Fibroblast of skin of scalp (primary cell): ENCODE results near the gene HSDL1. TPM values are rescaled to one million over a fixed set of nuclear protein-coding genes. Genes with fewer than 3 reads are reported as not detected.

Source experiments
- DNase-seq: peaks from one replicate; pipeline ENCODE4 v3.0.0-alpha.2; 2013
- polyA plus RNA-seq, 2 experiments: library from polyadenylated mRNA; unstranded; fragments of 120-200 nt; gene quantifications; one replicate each; pipeline ENCODE4 v1.2.1, GENCODE V29; 2013; ENCODE audit not compliant: insufficient read length in 2 of 2

HSDL1 gene
- polyA plus RNA-seq (2013, experiment 1 of 2; ENCODE audit: insufficient read length): 14.5 TPM
- 14.4 TPM for polyA plus RNA-seq (2013, experiment 2 of 2; ENCODE audit: insufficient read length)

GRCh38 chr16:84144859-84145639 lies at the start of gene HSDL1, which contains the start of gene DNAAF1:
Gene HSDL1 (minus strand): TSS chr16:84145177. CDS start chr16:84131321, 13,856 bp downstream.
Gene DNAAF1 (plus strand): TSS chr16:84145308. CDS start chr16:84145441, 133 bp downstream.
- peak; percentile 85 for DNase-seq

GRCh38 chr16:84194018-84194417 lies 49.0 kb upstream of the HSDL1 start:
- DNase-seq: no peak

GRCh38 chr16:84193480-84193879 lies 48.5 kb upstream of the HSDL1 start:
- DNase-seq: no peak

GRCh38 chr16:84191466-84191865 lies 46.5 kb upstream of the HSDL1 start:
- no peak for DNase-seq

GRCh38 chr16:84190731-84191388 lies 45.9 kb upstream of the HSDL1 start, which contains the start of gene ADAD2:
Gene ADAD2 (plus strand): TSS chr16:84191157. CDS start chr16:84191231, 74 bp downstream.
- no peak for DNase-seq

- peak; percentile 95 for DNase-seq
These were observed 41.9 kb upstream of the HSDL1 start, which contains the start of gene TAF1C for GRCh38 chr16:84186685-84187437. Gene TAF1C (minus strand): TSS chr16:84187057. CDS start chr16:84184988, 2,069 bp downstream.

GRCh38 chr16:84184775-84185174 lies 39.8 kb upstream of the HSDL1 start:
- no peak for DNase-seq

- DNase-seq: no peak
These were observed 39.1 kb upstream of the HSDL1 start for GRCh38 chr16:84183911-84184591.

- no peak for DNase-seq
These were observed 38.5 kb upstream of the HSDL1 start for GRCh38 chr16:84183572-84183875.

GRCh38 chr16:84182680-84183571 lies 37.9 kb upstream of the HSDL1 start:
- no peak for DNase-seq

GRCh38 chr16:84182104-84182503 lies 37.1 kb upstream of the HSDL1 start:
- no peak for DNase-seq

GRCh38 chr16:84181144-84181915 lies 36.4 kb upstream of the HSDL1 start:
- DNase-seq: no peak

- no peak for DNase-seq
These were observed 35.7 kb upstream of the HSDL1 start for GRCh38 chr16:84180519-84181140.

GRCh38 chr16:84179612-84180320 lies 34.8 kb upstream of the HSDL1 start:
- no peak for DNase-seq

GRCh38 chr16:84178892-84179611 lies 34.1 kb upstream of the HSDL1 start:
- no peak for DNase-seq

- no peak for DNase-seq
These were observed 33.3 kb upstream of the HSDL1 start for GRCh38 chr16:84178146-84178765.

- DNase-seq: peak; percentile 53
These were observed 32.7 kb upstream of the HSDL1 start for GRCh38 chr16:84177741-84178073.
